ENCODE results near the gene SLC35A2. TPM values are rescaled to one million over a fixed set of nuclear protein-coding genes. Genes with fewer than 3 reads are reported as not detected.
A peak's percentile ranks its signal among the peaks of the same experiment; 100 is the strongest.

The SLC35A2 gene
- total RNA-seq, 1 experiment from 2014 or later, result 24.9 TPM

GRCh38 chrX:48927736-48928382 lies 16.4 kb upstream of the SLC35A2 start:
- DNase-seq (ENCODE audit: low read depth), result no peak

GRCh38 chrX:48927123-48927522 lies 15.7 kb upstream of the SLC35A2 start:
- no peak for DNase-seq (ENCODE audit: low read depth)

- DNase-seq (ENCODE audit: low read depth), result no peak
Observed at GRCh38 chrX:48924270-48924669, 12.8 kb upstream of the SLC35A2 start.

DNA sequence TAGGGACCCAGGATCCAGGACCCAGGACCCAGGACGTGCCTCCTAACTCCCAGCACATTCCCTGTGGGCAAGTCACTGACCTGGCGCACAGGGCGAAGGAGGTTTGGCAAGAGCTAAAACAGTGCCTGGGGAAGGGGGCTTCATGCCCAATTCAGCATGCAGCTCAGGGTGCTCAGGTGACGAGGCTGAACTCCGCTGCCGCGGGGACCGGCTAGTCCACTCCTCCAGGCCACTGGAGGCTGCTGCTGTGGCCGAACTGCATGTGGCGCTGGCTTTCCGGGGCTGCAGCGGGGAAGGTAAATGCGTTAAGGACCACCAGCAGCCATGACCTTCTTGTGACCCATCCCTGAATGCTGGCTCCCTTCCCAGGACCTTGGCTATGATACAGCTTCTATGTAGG lies 12.3 kb upstream of the SLC35A2 start:
- DNase-seq (ENCODE audit: low read depth), result no peak

- DNase-seq (ENCODE audit: low read depth), result no peak
Observed at GRCh38 chrX:48920718-48921104, 9.3 kb upstream of the SLC35A2 start.

GRCh38 chrX:48919947-48920717 lies 8.7 kb upstream of the SLC35A2 start:
- DNase-seq (ENCODE audit: low read depth), result no peak

- DNase-seq (ENCODE audit: low read depth), result no peak
Observed at GRCh38 chrX:48919360-48919841, 8.0 kb upstream of the SLC35A2 start.

DNA sequence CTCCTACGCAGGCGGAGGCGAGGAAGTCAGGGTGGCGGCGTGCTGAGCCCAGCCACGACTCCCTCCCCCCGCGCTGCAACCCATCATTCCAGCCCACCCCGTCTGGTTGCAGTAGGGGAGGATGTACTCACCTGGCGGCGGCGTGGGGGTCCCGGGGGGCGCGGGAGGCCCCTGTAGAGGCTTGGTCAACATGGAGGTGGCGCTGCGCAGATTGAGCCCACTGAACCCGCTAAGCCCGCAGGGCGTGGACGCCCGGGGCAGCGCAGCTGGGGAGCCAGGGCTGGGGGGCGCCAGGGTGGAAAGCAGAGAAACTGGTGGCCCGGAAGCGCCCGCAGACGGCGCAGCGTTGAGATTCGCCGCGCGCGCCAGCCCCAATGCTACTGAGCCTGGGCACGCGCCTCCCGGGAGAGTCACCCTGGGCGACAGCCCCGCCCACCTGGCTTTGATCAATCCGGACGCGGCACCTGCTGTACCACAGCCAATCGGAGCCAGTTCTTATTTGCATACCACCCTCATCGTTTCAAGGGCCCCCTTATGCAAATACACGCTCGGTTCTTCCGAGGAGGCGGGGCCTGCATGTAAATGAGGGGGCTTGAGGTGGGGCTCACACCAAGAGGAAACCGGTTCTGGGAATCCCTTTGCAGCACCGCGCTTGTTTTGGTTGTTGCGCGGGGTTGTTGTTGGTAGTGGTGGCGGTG lies 7.3 kb upstream of the SLC35A2 start, which contains the start of gene PIM2:
TSS of gene PIM2 (minus strand) at position 382 of the 698 bp plus-strand sequence. CDS start at position 192, 190 bp downstream.
- peak; percentile 91 for DNase-seq (ENCODE audit: low read depth)

DNA sequence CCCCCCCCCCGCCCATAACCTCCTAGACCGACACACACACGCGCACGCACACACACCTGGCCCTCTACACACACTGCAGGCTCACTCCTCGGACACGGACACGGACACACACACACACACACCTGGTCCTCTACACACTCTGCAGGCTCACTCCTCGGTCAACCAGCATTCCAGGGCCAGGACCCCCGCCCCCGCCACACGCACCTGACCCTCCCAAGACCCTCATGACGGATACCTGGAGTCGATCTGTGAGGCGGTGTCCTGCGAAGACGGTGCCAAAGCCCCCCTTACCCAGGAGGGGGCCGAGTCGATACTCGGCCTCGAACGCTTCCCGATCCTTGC lies 6.8 kb upstream of the SLC35A2 start:
- DNase-seq (ENCODE audit: low read depth), result no peak

DNA sequence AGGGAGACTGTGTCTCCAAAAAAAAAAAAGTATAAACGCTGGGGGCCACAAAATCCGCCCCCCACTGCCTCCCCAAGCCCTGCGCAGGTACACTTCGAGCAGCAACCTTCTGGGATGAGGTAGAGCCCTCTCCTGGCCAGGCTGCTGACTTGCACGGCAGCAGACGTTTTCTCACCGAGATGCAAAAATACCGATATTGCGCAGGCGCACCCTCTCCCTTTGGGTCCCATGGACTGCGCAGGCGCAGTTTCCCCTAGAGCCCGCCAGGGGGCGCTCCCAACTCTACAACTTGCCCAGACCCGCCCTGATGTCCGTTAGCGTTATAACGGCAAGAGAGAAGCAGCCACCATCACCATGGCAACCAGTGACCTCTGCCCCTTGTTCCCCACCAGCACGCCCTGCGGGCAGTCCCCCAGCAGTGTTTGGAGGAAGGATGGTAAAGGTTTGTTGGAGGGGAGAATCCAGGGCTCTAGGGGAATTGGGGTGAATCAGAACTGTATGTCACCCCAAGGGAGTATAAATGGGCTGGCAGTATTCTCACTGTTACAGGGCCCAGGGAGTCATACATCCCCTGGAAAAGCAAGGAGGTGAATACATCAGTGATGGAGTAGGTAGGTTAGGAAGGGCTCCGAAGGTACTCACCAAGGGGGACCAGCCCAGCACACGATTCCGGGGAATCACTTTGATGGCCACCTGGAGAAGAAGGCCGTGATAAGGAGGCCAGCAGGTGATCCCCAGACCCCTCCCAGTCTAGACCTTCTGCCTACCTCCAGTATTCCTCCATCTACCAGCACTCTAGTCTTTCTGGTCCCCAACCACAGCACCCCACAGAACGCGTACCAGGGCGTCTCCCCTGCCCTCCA lies 5.9 kb upstream of the SLC35A2 start:
- peak; percentile 83 for DNase-seq (ENCODE audit: low read depth)

DNA sequence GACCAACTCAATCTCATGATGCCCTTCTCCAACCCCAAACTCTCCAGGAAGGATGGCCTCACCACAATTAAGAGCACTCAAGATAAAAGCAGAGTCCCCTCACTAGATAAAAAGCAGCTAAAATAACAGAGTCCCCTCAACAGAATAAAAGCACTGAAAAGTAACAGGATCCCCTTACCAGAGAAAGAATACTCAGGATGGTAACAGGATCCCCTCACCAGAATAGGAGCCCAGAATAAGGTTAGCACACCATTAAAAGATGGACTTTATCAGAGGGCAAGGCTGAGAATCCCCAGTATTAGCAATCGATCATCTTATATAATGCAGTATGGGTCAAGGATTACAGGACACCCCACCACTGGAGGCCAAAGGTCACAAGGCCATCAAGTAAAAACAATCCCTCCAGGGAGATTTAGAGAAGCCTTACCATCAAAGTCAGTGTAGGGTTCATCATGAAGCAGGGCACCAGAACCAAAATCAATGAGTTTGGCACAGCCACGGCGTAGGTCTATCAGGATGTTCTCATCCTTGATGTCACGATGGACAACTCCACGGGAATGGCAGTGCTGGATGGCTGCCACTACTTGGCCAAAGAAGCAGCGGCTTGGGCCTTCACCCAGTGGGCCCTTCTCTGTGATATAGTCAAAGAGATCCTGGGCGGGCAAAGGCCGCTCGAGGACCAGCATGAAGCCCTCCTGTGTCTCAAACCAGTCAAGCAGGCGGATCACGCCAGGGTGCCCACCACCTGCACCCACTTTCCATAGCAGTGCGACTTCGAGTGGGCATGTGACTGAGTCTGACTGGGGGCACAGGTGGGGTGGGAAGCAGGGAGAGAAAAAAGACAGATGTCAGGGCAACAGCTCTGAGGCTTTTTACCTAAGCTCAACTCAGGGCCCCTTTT lies 3.4 kb upstream of the SLC35A2 start:
- no peak for DNase-seq (ENCODE audit: low read depth)

GRCh38 chrX:48913605-48914366 lies 2.3 kb upstream of the SLC35A2 start:
- DNase-seq (ENCODE audit: low read depth), result no peak

GRCh38 chrX:48910926-48911411 lies 477 bp downstream of the SLC35A2 start:
- DNase-seq (ENCODE audit: low read depth), result no peak

- DNase-seq (ENCODE audit: low read depth), result no peak
Observed at GRCh38 chrX:48909703-48910294, 1.6 kb downstream of the SLC35A2 start.

GRCh38 chrX:48908600-48908999 lies 2.8 kb downstream of the SLC35A2 start:
- no peak for DNase-seq (ENCODE audit: low read depth)

- no peak for DNase-seq (ENCODE audit: low read depth)
Observed at GRCh38 chrX:48905090-48905790, 6.2 kb downstream of the SLC35A2 start.

GRCh38 chrX:48904626-48905025 lies 6.8 kb downstream of the SLC35A2 start:
- DNase-seq (ENCODE audit: low read depth), result no peak

DNA sequence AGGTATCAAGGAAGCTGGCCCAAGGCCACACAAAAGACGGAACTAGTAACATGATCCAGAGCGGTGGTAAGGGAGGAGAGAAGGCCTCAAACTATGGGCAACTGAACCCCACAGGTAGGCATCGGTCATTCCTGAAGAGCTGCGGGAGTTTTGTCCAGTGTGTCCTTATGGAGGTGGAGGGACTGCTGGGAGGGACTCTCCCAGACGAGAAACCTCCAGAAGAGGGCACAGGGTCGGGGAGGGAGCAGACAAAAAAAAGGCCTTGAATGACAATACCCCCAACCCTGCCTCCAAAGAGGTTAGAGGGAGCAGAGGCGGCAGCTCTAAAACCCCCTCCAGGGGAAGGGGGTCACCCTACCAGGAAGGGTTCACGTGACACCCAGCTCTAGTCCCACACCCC lies 7.3 kb downstream of the SLC35A2 start:
- DNase-seq (ENCODE audit: low read depth), result no peak

DNA sequence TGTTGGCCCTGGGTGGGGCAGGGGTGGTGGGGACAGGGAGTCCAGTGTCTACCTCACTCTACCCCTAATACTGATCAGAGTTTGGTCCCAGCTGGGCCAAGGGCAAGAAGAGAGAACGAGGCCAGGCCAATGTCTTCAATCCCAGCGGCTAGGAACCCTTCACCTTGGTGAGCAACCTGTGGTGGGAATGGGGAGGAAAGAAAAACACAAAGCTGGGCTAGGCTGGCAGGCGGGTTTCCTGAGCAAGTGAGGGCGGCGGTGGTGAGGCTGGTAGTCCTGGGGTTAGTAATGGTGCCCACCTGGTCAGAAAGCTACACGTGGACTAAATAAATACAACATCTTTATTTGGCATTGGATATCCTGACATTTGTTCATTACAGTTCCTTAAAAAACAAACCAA lies 8.2 kb downstream of the SLC35A2 start:
- no peak for DNase-seq (ENCODE audit: low read depth)
